IMR-90 (cell line): ENCODE measurements around the gene MDM4. TPM values are rescaled to one million over a fixed set of nuclear protein-coding genes. Genes with fewer than 3 reads are reported as not detected.
A peak's percentile ranks its signal among the peaks of the same experiment; 100 is the strongest.

Source experiments
- ATAC-seq: fragments of 200-7000 bp; cut with Tn5 transposase; 2 replicates; pipeline ENCODE4 v1.9.1; 2020; ENCODE audit warnings: low read depth, mild to moderate bottlenecking, moderate library complexity
- BruUV-seq: library from RNA; stranded (reverse); fragments of 400-500 nt; replicated peaks from 2 replicates; lab custom pipeline; 2021; lab: Mats Ljungman, UMichigan
- CTCF ChIA-PET: fragments of 300-600 bp; formaldehyde crosslinking; extraction: SDS; loops from one replicate; lab custom pipeline; 2021; ENCODE audit warnings: antibody characterized with exemption; lab: Yijun Ruan, JAX
- POLR2A ChIA-PET: fragments of 300-600 bp; sonication (Branson Sonifier 250); formaldehyde crosslinking; loops from one replicate; lab custom pipeline; 2022; ENCODE audit warnings: antibody characterized with exemption; ENCODE audit not compliant: unreplicated experiment; lab: Charles Lee
- DNase-seq: peaks from one replicate; pipeline ENCODE4 v3.0.0; 2013
- H2AFZ ChIP-seq: replicated peaks from 2 replicates; pipeline ENCODE3; 2013; ENCODE audit warnings: low read length, mild to moderate bottlenecking; ENCODE audit not compliant: poor library complexity
- H2AK5ac ChIP-seq: 2 replicates; pipeline ENCODE4 v1.6.1; 2013; ENCODE audit warnings: low read depth, low read length, inconsistent platforms
- H2AK9ac ChIP-seq: replicated peaks from 2 replicates; pipeline ENCODE3; 2013; ENCODE audit warnings: mild to moderate bottlenecking, low read depth, low read length, moderate library complexity; ENCODE audit not compliant: poor library complexity
- H2BK120ac ChIP-seq: 2 replicates; pipeline ENCODE4 v1.6.1; 2013; ENCODE audit warnings: low read depth, low read length, inconsistent platforms
- H2BK15ac ChIP-seq: 3 replicates; pipeline ENCODE4 v1.6.1; 2013; ENCODE audit warnings: low read depth, low read length, inconsistent platforms
- H2BK20ac ChIP-seq: 2 replicates; pipeline ENCODE4 v1.6.1; 2013; ENCODE audit warnings: low read depth, mild to moderate bottlenecking, inconsistent platforms, low read length, moderate library complexity
- H2BK5ac ChIP-seq: 2 replicates; pipeline ENCODE4 v1.6.1; 2013; ENCODE audit warnings: mild to moderate bottlenecking, low read depth, low read length, inconsistent platforms; ENCODE audit not compliant: poor library complexity, severe bottlenecking
- H3K14ac ChIP-seq: replicated peaks from 2 replicates; pipeline ENCODE4 v1.6.1; 2013; ENCODE audit warnings: low read depth, low read length, inconsistent platforms
- H3K18ac ChIP-seq: 2 replicates; pipeline ENCODE4 v1.6.1; 2013; ENCODE audit warnings: low read depth, low read length, control low read depth
- H3K23ac ChIP-seq: 2 replicates; pipeline ENCODE4 v1.6.1; 2013; ENCODE audit warnings: low read depth, low read length, inconsistent platforms
- H3K27ac ChIP-seq: 2 replicates; pipeline ENCODE4 v1.5.1; 2013; ENCODE audit warnings: mild to moderate bottlenecking, control low read depth, low read length; ENCODE audit not compliant: insufficient read depth
- H3K27me3 ChIP-seq: 2 replicates; pipeline ENCODE4 v1.6.1; 2013; ENCODE audit warnings: low read length; ENCODE audit not compliant: control insufficient read depth, insufficient read depth
- H3K36me3 ChIP-seq: 2 replicates; pipeline ENCODE4 v1.6.1; 2013; ENCODE audit warnings: low read length, mixed read lengths; ENCODE audit not compliant: control insufficient read depth, insufficient read depth
- H3K4ac ChIP-seq: 2 replicates; pipeline ENCODE4 v1.6.1; 2013; ENCODE audit warnings: low read depth, low read length, inconsistent platforms
- H3K4me1 ChIP-seq: 2 replicates; pipeline ENCODE4 v1.6.1; 2013; ENCODE audit warnings: low read length, mixed read lengths; ENCODE audit not compliant: control insufficient read depth, insufficient read depth
- H3K4me2 ChIP-seq: 2 replicates; pipeline ENCODE4 v1.6.1; 2013; ENCODE audit warnings: low read depth, mild to moderate bottlenecking, control low read depth, low read length, moderate library complexity
- H3K4me3 ChIP-seq: 2 replicates; pipeline ENCODE4 v1.5.1; 2013; ENCODE audit warnings: low read depth, mild to moderate bottlenecking, control low read depth, low read length, moderate library complexity; ENCODE audit not compliant: insufficient read depth
- H3K56ac ChIP-seq: 2 replicates; pipeline ENCODE4 v1.6.1; 2013; ENCODE audit warnings: low read length, inconsistent platforms; ENCODE audit not compliant: insufficient read depth; ENCODE audit errors: extremely low read depth
- H3K79me1 ChIP-seq, 2 experiments: 2 replicates each; pipeline ENCODE4 v1.6.1; 2013; ENCODE audit warnings: low read length in 2 of 2, inconsistent platforms in 1 of 2, low read depth in 1 of 2
- H3K9ac ChIP-seq: 2 replicates; pipeline ENCODE4 v1.6.1; 2013; ENCODE audit warnings: low read depth, low read length, control low read depth
- H3K9me1 ChIP-seq: 2 replicates; pipeline ENCODE4 v1.6.1; 2013; ENCODE audit warnings: low read length, inconsistent platforms; ENCODE audit not compliant: insufficient read depth
- H3K9me3 ChIP-seq: 2 replicates; pipeline ENCODE4 v1.6.1; 2013; ENCODE audit warnings: low read length; ENCODE audit not compliant: control insufficient read depth, insufficient read depth
- H4K20me1 ChIP-seq: 2 replicates; pipeline ENCODE4 v1.6.1; 2013; ENCODE audit warnings: low read length, inconsistent platforms; ENCODE audit not compliant: insufficient read depth
- H4K5ac ChIP-seq: 2 replicates; pipeline ENCODE4 v1.6.1; 2013; ENCODE audit warnings: mild to moderate bottlenecking, low read depth, low read length, control low read depth
- H4K8ac ChIP-seq, 2 experiments: 2 replicates each; pipeline ENCODE4 v1.6.1; 2013; ENCODE audit warnings: low read depth in 2 of 2, low read length in 2 of 2, control low read depth in 1 of 2, inconsistent platforms in 1 of 2
- H4K91ac ChIP-seq: 2 replicates; pipeline ENCODE4 v1.6.1; 2013; ENCODE audit warnings: low read depth, low read length, inconsistent platforms; ENCODE audit not compliant: insufficient read depth
- CEBPB ChIP-seq: IDR thresholded peaks from 2 replicates; pipeline ENCODE4 v1.6.1; 2012; ENCODE audit warnings: low read depth, low read length, improper control_type of control experiment
- MXI1 ChIP-seq: IDR thresholded peaks from 2 replicates; pipeline ENCODE4 v1.6.1; 2012; ENCODE audit warnings: low read depth, mild to moderate bottlenecking, low read length, moderate library complexity, borderline replicate concordance
- NFE2L2 ChIP-seq: fragments of 150-350 bp; IDR thresholded peaks from 2 replicates; pipeline ENCODE4 v1.6.1; 2016; ENCODE audit warnings: low read depth, mild to moderate bottlenecking, low read length
- POLR2A ChIP-seq: IDR thresholded peaks from 2 replicates; pipeline ENCODE4 v1.6.1; 2012; ENCODE audit warnings: mild to moderate bottlenecking, low read depth, low read length
- WGBS, 2 experiments: methylation state at CpG; one replicate each; pipeline versions ENCODE4 v1.1.5 to v1.1.7; 2013; ENCODE audit warnings: missing lambda C conversion rate in 2 of 2; ENCODE audit not compliant: insufficient read length in 1 of 2; ENCODE audit errors: extremely low coverage in 2 of 2; 5-methylcytosine and 5-hydroxymethylcytosine counted together
- dilution Hi-C: fragments of 300-500 bp; cut with HindIII; formaldehyde crosslinking; loops from one replicate; pipeline ENCODE4 v1.14.3; 2018; ENCODE audit warnings: low sequenced_read_pairs; ENCODE audit not compliant: unreplicated experiment
- in situ Hi-C: fragments of 300-500 bp; cut with MboI; formaldehyde crosslinking; loops from 3 replicates; pipeline ENCODE4 v1.14.3; 2019; ENCODE audit warnings: low sequenced_read_pairs, inconsistent platforms, mixed read lengths
- intact Hi-C: fragments of 100-400 bp; cut with micrococcal nuclease; formaldehyde crosslinking; loops from 2 replicates; pipeline ENCODE4 v1.10.0; 2022
- polyA plus RNA-seq, 3 experiments: library from polyadenylated mRNA; depleted of rRNA; stranded (reverse); fragments of >200 nt; gene quantifications; 2 replicates each; pipeline ENCODE4 v1.2.3, GENCODE V29; 2012; ENCODE audit warnings: low replicate concordance in 1 of 3
- total RNA-seq: library from RNA; depleted of rRNA; stranded (reverse); fragments of >200 nt; gene quantifications from 2 replicates; pipeline ENCODE4 v1.2.3, GENCODE V29; 2012

The MDM4 gene
- total and polyA plus RNA-seq, 2 of the 4 experiments (the other 2 are of a cell fraction), result 7.4 to 20.1 TPM

GRCh38 chr1:204583909-204584632, 67.9 kb downstream of the MDM4 start:
- H2AFZ ChIP-seq, result no peak overlapping the region
- no peak overlapping the region for H2BK120ac ChIP-seq
- no peak overlapping the region for H2AK5ac ChIP-seq
- H3K14ac ChIP-seq, result no peak overlapping the region
- DNase-seq, result no peak
- H2BK20ac ChIP-seq, result no peak overlapping the region
- no peak overlapping the region for H3K23ac ChIP-seq
- H2BK5ac ChIP-seq, result no peak overlapping the region
- in situ Hi-C loops, result no loop called here
- ChIA-PET POLR2A (no interaction called here), CTCF (no interaction called here)
- H3K4me2 ChIP-seq, result no peak overlapping the region
- H3K9me1 ChIP-seq, result 0 out of 2 replicates have a peak, but pooled peaks cover 3% of the 10 kb centered on the region
- H4K20me1 ChIP-seq, result no peaks in the 10 kb centered on the region
- intact Hi-C loops, result no loop called here
- dilution Hi-C loops, result no loop called here
- H3K9ac ChIP-seq, result no peak overlapping the region
- no peak overlapping the region for H4K8ac ChIP-seq
- H3K4me1 ChIP-seq, result peaks cover 1% of the 10 kb centered on the region; the same call in 1 of the 2 replicates
- no peak overlapping the region for H3K27ac ChIP-seq
- no peak overlapping the region for H4K91ac ChIP-seq
- no peak overlapping the region for H3K56ac ChIP-seq
- no peak overlapping the region for H2AK9ac ChIP-seq
- WGBS, 2 experiments, result 95% methylated on average over 2 of the region's 4 CpGs; no CpG with 5 or more reads in 1 of the 2 experiments
- H3K4ac ChIP-seq, result no peak overlapping the region
- no peak overlapping the region for H3K18ac ChIP-seq
- no peak overlapping the region for H4K5ac ChIP-seq
- no peaks in the 10 kb centered on the region for H3K79me1 ChIP-seq
- no TSS peak for BruUV-seq
- no peak for ATAC-seq
- H3K27me3 ChIP-seq, result no peaks in the 10 kb centered on the region
- H3K9me3 ChIP-seq, result no peaks in the 10 kb centered on the region
- H2BK15ac ChIP-seq, result no peak overlapping the region
- no peak overlapping the region for H3K4me3 ChIP-seq
- no peaks in the 10 kb centered on the region for H3K36me3 ChIP-seq
- TF ChIP-seq NFE2L2 (no peak), POLR2A (no peak), MXI1 (no peak), CEBPB (peak; percentile 45)
